Ovary (tissue), 9 donors: ENCODE measurements around the gene YWHAQ. TPM values are rescaled to one million over a fixed set of nuclear protein-coding genes. Genes with fewer than 3 reads are reported as not detected.

Experiments used
- DNase-seq, 5 donors: peaks; one replicate each; pipeline ENCODE4 v3.0.0-alpha.2; 2019 to 2020
- H3K27ac ChIP-seq, 2 donors: fragments of 200-600 bp; one replicate each; pipeline versions ENCODE4 v1.5.1 to v1.8.0; 2019 to 2022
- H3K27me3 ChIP-seq: fragments of 200-600 bp; one replicate; pipeline ENCODE4 v1.8.0; 2022
- H3K36me3 ChIP-seq: fragments of 200-600 bp; sonication (generic); one replicate; pipeline ENCODE4 v1.5.1; 2019
- H3K4me1 ChIP-seq: one replicate; pipeline ENCODE4 v1.8.1; 2013; ENCODE audit warnings: mild to moderate bottlenecking, moderate library complexity; ENCODE audit not compliant: insufficient read depth
- H3K4me3 ChIP-seq: fragments of 200-600 bp; sonication (generic); one replicate; pipeline ENCODE4 v1.5.1; 2017
- H3K9me3 ChIP-seq, 2 donors: fragments of 200-600 bp in 1 of 2; sonication (generic) in 1 of 2; one replicate each; pipeline versions ENCODE4 v1.5.1 to v1.8.1; 2013 to 2019; ENCODE audit warnings: mild to moderate bottlenecking in 1 of 2, moderate library complexity in 1 of 2
- CTCF ChIP-seq, 3 donors: fragments of 450-650 bp in 2 of 3; fragments of 200-600 bp in 1 of 3; IDR thresholded peaks; one replicate each; pipeline versions ENCODE4 v1.5.1 to v1.8.0; 2016 to 2022; ENCODE audit warnings: antibody characterized with exemption in 3 of 3, mild to moderate bottlenecking in 1 of 3
- EP300 ChIP-seq: sonication (generic); formaldehyde crosslinking; IDR thresholded peaks from one replicate; pipeline ENCODE4 v1.6.1; 2017; ENCODE audit warnings: antibody characterized with exemption
- POLR2A ChIP-seq: fragments of 450-650 bp; IDR thresholded peaks from one replicate; pipeline ENCODE4 v1.6.1; 2017; ENCODE audit warnings: antibody characterized with exemption, mild to moderate bottlenecking, moderate library complexity
- WGBS, 3 donors: extraction: QIAGEN DNeasy Blood & Tissue Kit in 1 of 3; methylation state at CpG; one replicate each; pipeline versions ENCODE4 v1.1.5 to v1.1.7; 2013 to 2017; 5-methylcytosine and 5-hydroxymethylcytosine counted together
- intact Hi-C, 4 donors: fragments of 100-400 bp; cut with DNase I; formaldehyde crosslinking; loops; one replicate each; pipeline versions ENCODE4 v1.11.0 to v1.15.1; 2022 to 2023
- polyA plus RNA-seq, 2 donors: library from polyadenylated mRNA; stranded (reverse); fragments of 200-250 nt in 1 of 2; fragments of 350-450 nt in 1 of 2; fragmentation: Illumina TruSeq in 1 of 2; extraction: RNeasy Lipid Tissue Mini Kit (QIAGEN cat#74804) in 1 of 2; gene quantifications; one replicate each; pipeline ENCODE4 v1.2.3, GENCODE V29; 2013 to 2014
- total RNA-seq, 7 donors: library from RNA; depleted of rRNA in 2 of 7; stranded (reverse); fragments of >200 nt in 2 of 7; fragmentation: NEBNext Ultra II Directional in 3 of 7; extraction: Animal tissue kit (Norgen Biotek cat#: 25700) in 3 of 7; gene quantifications; one replicate each; pipeline versions ENCODE4 v1.1.0 to v1.2.4, GENCODE V29; 2016 to 2023
- donor health status: DM: no; HTN: no; CAD: no; lungs with moderate emphysema.
- donor health status: DM: no; HTN: no; CAD: no.
- donor health status: Bipolar disorder and iron deficiency.
- donor health status: DM: yes; HTN: yes; CAD: no.
- donor health status: DM: no; HTN: no; CAD: no.
- donor health status: DM: yes; HTN: yes; CAD: no.

YWHAQ gene
- total and polyA plus RNA-seq, 9 donors: 156 to 386 (median 241) TPM

GRCh38 chr2:9667826-9668225, 37.0 kb upstream of the YWHAQ start:
- H3K36me3 ChIP-seq: no peaks in the 10 kb centered on the region
- H3K9me3 ChIP-seq: no peaks in the 10 kb centered on the region
- WGBS, 3 donors: 90 to 92% (median 91%) methylated on average over 3 of the region's 3 CpGs
- intact Hi-C loops: no loop called here
- H3K4me3 ChIP-seq: no peak overlapping the region
- H3K4me1 ChIP-seq: no peaks in the 10 kb centered on the region
- no peak overlapping the region for H3K27ac ChIP-seq
- H3K27me3 ChIP-seq: no peaks in the 10 kb centered on the region
- DNase-seq: no peak
- TF ChIP-seq EP300 (no peak), POLR2A (no peak), CTCF (IDR thresholded peaks at IDR 0.05) (no peak)

GRCh38 chr2:9666306-9666705, 35.5 kb upstream of the YWHAQ start:
- H3K4me3 ChIP-seq: no peak overlapping the region
- no peak overlapping the region for H3K27ac ChIP-seq
- WGBS, 3 donors: 40 to 50% (median 49%) methylated on average over 3 of the region's 3 CpGs
- intact Hi-C loops: no loop called here
- DNase-seq: no peak
- no peak for TF ChIP-seq CTCF (IDR thresholded peaks at IDR 0.05)
- TF ChIP-seq POLR2A: no peak
- no peak for TF ChIP-seq EP300
- no peaks in the 10 kb centered on the region for H3K9me3 ChIP-seq
- H3K36me3 ChIP-seq: no peaks in the 10 kb centered on the region
- H3K27me3 ChIP-seq: no peaks in the 10 kb centered on the region
- no peaks in the 10 kb centered on the region for H3K4me1 ChIP-seq

- 76 to 79% (median 78%) methylated on average over 9 of the region's 9 CpGs for WGBS, 3 donors
- no peaks in the 10 kb centered on the region for H3K27me3 ChIP-seq
- no peaks in the 10 kb centered on the region for H3K36me3 ChIP-seq
- DNase-seq: no peak
- intact Hi-C loops: no loop called here
- TF ChIP-seq EP300: no peak
- no peak for TF ChIP-seq POLR2A
- TF ChIP-seq CTCF (IDR thresholded peaks at IDR 0.05): no peak
- H3K27ac ChIP-seq: no peak overlapping the region
- H3K4me1 ChIP-seq: no peaks in the 10 kb centered on the region
- H3K9me3 ChIP-seq: no peaks in the 10 kb centered on the region
- no peak overlapping the region for H3K4me3 ChIP-seq
Observed at GRCh38 chr2:9665898-9666297, 35.1 kb upstream of the YWHAQ start.

DNA sequence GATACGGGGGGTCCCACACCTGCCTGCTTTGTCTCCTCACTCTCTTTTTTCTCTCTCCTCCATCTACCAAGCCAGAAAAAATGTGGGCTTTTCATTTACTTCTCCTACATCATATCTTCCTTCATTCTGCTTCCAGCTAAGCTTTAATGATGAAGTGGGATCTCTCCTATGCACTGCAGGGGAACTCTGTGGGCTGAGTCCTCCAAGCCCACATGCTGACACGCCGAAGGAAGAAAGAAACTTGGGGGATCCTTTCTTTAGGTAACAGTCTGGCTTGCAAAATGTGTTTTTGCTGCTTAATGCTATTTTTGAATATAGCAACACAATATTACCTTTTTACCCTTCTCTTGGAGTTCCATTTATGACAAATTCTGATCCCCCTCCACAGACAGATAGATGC, 33.6 kb upstream of the YWHAQ start:
- no peak for DNase-seq
- Histone ChIP-seq H3K27ac (no peak overlapping the region), H3K4me1 (no peaks in the 10 kb centered on the region), H3K4me3 (no peak overlapping the region), H3K36me3 (no peaks in the 10 kb centered on the region), H3K27me3 (no peaks in the 10 kb centered on the region), H3K9me3 (no peaks in the 10 kb centered on the region)
- TF ChIP-seq EP300 (no peak), CTCF (IDR thresholded peaks at IDR 0.05) (no peak), POLR2A (no peak)
- WGBS, 3 donors: 71 to 84% (median 73%) methylated on average over 3 of the region's 3 CpGs
- intact Hi-C loops: no loop called here
